Measurements from ENCODE around the gene KCNE1. TPM values are rescaled to one million over a fixed set of nuclear protein-coding genes. Genes with fewer than 3 reads are reported as not detected.

Gene KCNE1
- total and polyA plus RNA-seq, 10 of the 15 experiments (the other 5 are each of a cell fraction or from before 2014, with no cell fraction given), result 0.06 to 0.18 (median 0.09) TPM; not detected in 5

GRCh38 chr21:34499116-34499515 is 12.9 kb downstream of the KCNE1 start:
- in situ Hi-C loops (cut with MboI) (no loop called here), intact Hi-C loops (cut with micrococcal nuclease; ENCODE audit: unreplicated experiment) (no loop called here)
- POLR2A ChIA-PET, result no interaction called here
- no peak overlapping the region for H3K4me3 ChIP-seq
- H2AFZ ChIP-seq (ENCODE audit: control insufficient read depth, low read depth, low read length), result no peak overlapping the region
- no peaks in the 10 kb centered on the region; the same call in 2 of the 3 replicates for H3K9me3 ChIP-seq (replicated peaks; ENCODE audit: control insufficient read depth, insufficient read depth, low read length)
- DNase-seq (ENCODE audit: low read depth, low spot score) (no peak), ATAC-seq (no peak), FAIRE-seq (no peak)
- H3K36me3 ChIP-seq (ENCODE audit: control insufficient read depth in 2 of 2, insufficient read depth in 2 of 2, low read length in 1 of 2), result no peaks in the 10 kb centered on the region
- 0% methylated on average over 4 of the region's 4 CpGs for WGBS (ENCODE audit: insufficient coverage, insufficient replicate concordance, low lambda C conversion rate, missing lambda C conversion rate)
- H3K4me2 ChIP-seq (ENCODE audit: control insufficient read depth, insufficient read depth), result no peak overlapping the region
- no peak overlapping the region for H3K9ac ChIP-seq (ENCODE audit: control insufficient read depth, insufficient read depth, low read length)
- RAD21 ChIA-PET (ENCODE audit: unreplicated experiment), result interaction anchor here (1.5 kb wide), 1 partner anchor 104 kb away, joined by 3 read pairs; no protein-coding TSS in a partner anchor
- H3K27me3 ChIP-seq (replicated peaks in 1 of 2; ENCODE audit: control insufficient read depth in 2 of 2, insufficient read depth in 2 of 2, low read length in 1 of 2), result no peaks in the 10 kb centered on the region
- no peaks in the 10 kb centered on the region for H3K4me1 ChIP-seq (ENCODE audit: control insufficient read depth, insufficient read depth, low read length)
- no peaks in the 10 kb centered on the region for H4K20me1 ChIP-seq (ENCODE audit: control insufficient read depth, insufficient read depth)
- CTCF ChIA-PET, result interaction anchor here (1.1 to 1.7 kb wide), 4 partner anchors 11 to 103 kb away, joined by 3 to 5 read pairs (median 5); no protein-coding TSS in a partner anchor
- SMC1A ChIA-PET (ENCODE audit: uncharacterized antibody, unreplicated experiment), result interaction anchor here (1.7 kb wide), 1 partner anchor 104 kb away, joined by 4 read pairs; no protein-coding TSS in a partner anchor
- BruUV-seq (replicated peaks), result no TSS peak
- H3K79me2 ChIP-seq (ENCODE audit: control insufficient read depth, insufficient read depth, low read length), result no peaks in the 10 kb centered on the region
- no peak overlapping the region for H3K27ac ChIP-seq (ENCODE audit: control insufficient read depth, insufficient read depth)
- no peak for TF ChIP-seq WRNIP1 (IDR thresholded peaks at IDR 0.05; ENCODE audit: borderline replicate concordance, low read depth, low read length)
- no peak for TF ChIP-seq REST (IDR thresholded peaks at IDR 0.05; ENCODE audit: low read depth, low read length)
- TF ChIP-seq TCF7 (IDR thresholded peaks at IDR 0.05; ENCODE audit: borderline replicate concordance), result no peak
- no peak for TF ChIP-seq ELK1 (IDR thresholded peaks at IDR 0.05; ENCODE audit: low read depth, low read length)
- no peak for TF ChIP-seq PAX5 (IDR thresholded peaks at IDR 0.05; ENCODE audit: borderline replicate concordance, low read depth, low read length)
- no peak for TF ChIP-seq HDGF (IDR thresholded peaks at IDR 0.05)
- no peak for TF ChIP-seq FOXK2 (IDR thresholded peaks at IDR 0.05)
- TF ChIP-seq USF1 (IDR thresholded peaks at IDR 0.05; ENCODE audit: borderline replicate concordance, extremely low read length, insufficient read depth, low read depth, low read length), result no peak
- no peak for TF ChIP-seq EED (IDR thresholded peaks at IDR 0.05; ENCODE audit: low read depth)
- no peak for TF ChIP-seq ZNF687 (IDR thresholded peaks at IDR 0.05)
- TF ChIP-seq ETV6 (conservative IDR thresholded peaks at IDR 0.05 in 1 of 2, IDR thresholded peaks at IDR 0.05 in 1 of 2; ENCODE audit: borderline replicate concordance in 1 of 2, low read depth in 1 of 2), result no peak

Data from GM12878 (cell line).